Stomach (tissue), 4 donors: ENCODE data around the gene SSH3.

Source experiments
- CTCF ChIP-seq, 7 experiments: fragments of 450-650 bp in 4 of 7; fragments of 200-600 bp in 3 of 7; sonication (generic) in 3 of 7; IDR thresholded peaks; one replicate each; pipeline ENCODE4 v1.5.1; 2016 to 2019; ENCODE audit warnings: antibody characterized with exemption in 7 of 7, control low read depth in 2 of 7, mild to moderate bottlenecking in 1 of 7
- EP300 ChIP-seq: sonication (generic); formaldehyde crosslinking; IDR thresholded peaks from one replicate; pipeline ENCODE4 v1.6.1; 2017; ENCODE audit warnings: antibody characterized with exemption
- POLR2A ChIP-seq, 4 donors: fragments of 450-650 bp; IDR thresholded peaks; one replicate each; pipeline ENCODE4 v1.6.1; 2016; ENCODE audit warnings: antibody characterized with exemption in 4 of 4, control low read depth in 2 of 4, mild to moderate bottlenecking in 1 of 4, moderate library complexity in 1 of 4

GRCh38 chr11:67278939-67279588, 24.3 kb upstream of the SSH3 start:
- no peak for TF ChIP-seq CTCF (IDR thresholded peaks at IDR 0.05)
- no peak for TF ChIP-seq POLR2A (IDR thresholded peaks at IDR 0.05)
- no peak for TF ChIP-seq EP300
